Endothelial cell (in vitro differentiated cells): ENCODE results near the gene COQ5. TPM values are rescaled to one million over a fixed set of nuclear protein-coding genes. Genes with fewer than 3 reads are reported as not detected.

ENCODE experiments used
- DNase-seq: peaks from one replicate; pipeline ENCODE4 v3.0.0; 2021; ENCODE audit warnings: low spot score
- H3K27ac Mint-ChIP-seq: one replicate; pipeline ENCODE4 v1.8.0; 2021; ENCODE audit warnings: mixed read lengths, inconsistent platforms; ENCODE audit not compliant: unreplicated experiment
- H3K27me3 Mint-ChIP-seq: one replicate; pipeline ENCODE4 v1.8.0; 2021; ENCODE audit warnings: mild to moderate bottlenecking, moderate library complexity, mixed read lengths, inconsistent platforms; ENCODE audit not compliant: unreplicated experiment
- H3K36me3 Mint-ChIP-seq: one replicate; pipeline ENCODE4 v1.8.0; 2021; ENCODE audit warnings: mild to moderate bottlenecking, low read depth, mixed read lengths, inconsistent platforms; ENCODE audit not compliant: unreplicated experiment
- H3K4me1 Mint-ChIP-seq: one replicate; pipeline ENCODE4 v1.8.0; 2021; ENCODE audit warnings: mild to moderate bottlenecking, mixed read lengths, inconsistent platforms; ENCODE audit not compliant: unreplicated experiment
- H3K4me3 Mint-ChIP-seq: one replicate; pipeline ENCODE4 v1.8.0; 2021; ENCODE audit warnings: mild to moderate bottlenecking, mixed read lengths, inconsistent platforms; ENCODE audit not compliant: unreplicated experiment
- H3K9me3 Mint-ChIP-seq: one replicate; pipeline ENCODE4 v1.8.0; 2021; ENCODE audit warnings: mixed read lengths, inconsistent platforms; ENCODE audit not compliant: unreplicated experiment
- CTCF ChIP-seq: fragments of 200-600 bp; sonication (generic); IDR thresholded peaks from one replicate; pipeline ENCODE4 v1.5.0; 2021; ENCODE audit warnings: antibody characterized with exemption; ENCODE audit not compliant: unreplicated experiment
- total RNA-seq: library from RNA; stranded (reverse); fragmentation: NEBNext Ultra II Directional; extraction: Animal tissue kit (Norgen Biotek cat#: 25700); gene quantifications from one replicate; pipeline ENCODE4 v1.2.1, GENCODE V29; 2021; ENCODE audit not compliant: unreplicated experiment

The COQ5 gene
- total RNA-seq, 1 donor from 2014 or later, result 27.2 TPM

GRCh38 chr12:120457133-120457532, 71.8 kb downstream of the COQ5 start:
- TF ChIP-seq CTCF, result peak; percentile 14

DNA sequence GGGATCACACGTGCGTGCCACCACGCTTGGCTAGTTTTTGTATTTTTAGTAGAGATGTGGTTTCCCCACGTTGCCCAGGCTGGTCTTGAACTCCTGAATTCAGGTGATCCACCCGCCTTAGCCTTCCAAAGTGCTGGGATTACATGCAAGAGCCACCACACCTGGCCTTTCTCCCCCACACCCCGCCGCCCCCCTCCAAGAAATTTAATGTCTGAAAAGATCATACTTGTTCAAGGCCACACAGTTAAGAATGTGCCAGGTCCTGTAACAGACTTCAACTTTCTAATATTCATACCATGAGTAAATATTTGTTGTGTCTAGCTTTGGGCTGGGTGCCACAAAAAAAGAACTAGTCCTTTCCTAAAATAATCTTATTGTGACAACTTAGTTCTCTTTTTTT, 73.7 kb downstream of the COQ5 start:
- Mint-ChIP-seq H3K27ac (no peak overlapping the region), H3K9me3 (no peaks in the 10 kb centered on the region), H3K4me3 (no peak overlapping the region), H3K36me3 (peaks cover 19% of the 10 kb centered on the region), H3K27me3 (peaks cover 1% of the 10 kb centered on the region), H3K4me1 (no peaks in the 10 kb centered on the region)
- no peak for TF ChIP-seq CTCF
- no peak for DNase-seq

More at GRCh38 chr12:120457133-120457532, 71.8 kb downstream of the COQ5 start:
- H3K4me3 Mint-ChIP-seq, result no peak overlapping the region
- no peaks in the 10 kb centered on the region for H3K9me3 Mint-ChIP-seq
- H3K27me3 Mint-ChIP-seq, result peaks cover 1% of the 10 kb centered on the region
- H3K27ac Mint-ChIP-seq, result no peak overlapping the region
- H3K4me1 Mint-ChIP-seq, result no peaks in the 10 kb centered on the region
- peak; percentile 14 for DNase-seq
- peaks cover 25% of the 10 kb centered on the region for H3K36me3 Mint-ChIP-seq

DNA sequence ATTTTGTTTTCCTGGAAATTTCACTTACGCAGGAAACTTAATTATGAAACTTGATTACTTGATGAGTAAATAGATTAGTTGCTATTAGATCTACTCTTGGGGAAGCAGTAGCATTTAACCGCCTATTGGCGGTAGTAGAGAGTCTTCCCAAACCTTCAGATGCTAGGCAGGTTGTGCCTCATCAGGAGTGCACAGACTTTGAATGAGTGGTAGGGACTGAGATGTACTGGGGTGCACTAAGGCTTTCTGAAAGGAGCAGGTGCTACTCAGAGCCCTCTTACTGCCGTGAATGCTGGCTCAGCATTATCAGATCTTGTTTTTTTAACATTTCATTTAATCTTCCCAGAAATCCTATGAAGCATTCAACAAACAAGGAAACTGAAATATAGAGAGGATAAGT, 75.0 kb downstream of the COQ5 start:
- peaks cover 1% of the 10 kb centered on the region for H3K27me3 Mint-ChIP-seq
- H3K4me1 Mint-ChIP-seq, result no peaks in the 10 kb centered on the region
- H3K4me3 Mint-ChIP-seq, result no peak overlapping the region
- peak; percentile 39 for TF ChIP-seq CTCF
- no peak overlapping the region for H3K27ac Mint-ChIP-seq
- H3K9me3 Mint-ChIP-seq, result no peaks in the 10 kb centered on the region
- peaks cover 11% of the 10 kb centered on the region for H3K36me3 Mint-ChIP-seq
- DNase-seq, result no peak

Other genes with a start within 250 kb of the COQ5 start
- gene RNU4-2, start 237.3 kb downstream of the COQ5 start, total RNA-seq, result 7,223 TPM
- gene RNU4-1, start 235.9 kb downstream of the COQ5 start, total RNA-seq, result 6,066 TPM
- 1.8 TPM for gene SIRT4, start 226.8 kb downstream of the COQ5 start, total RNA-seq
- not detected for gene PLA2G1B, start 201.4 kb downstream of the COQ5 start, total RNA-seq
- gene MSI1, start 160.0 kb downstream of the COQ5 start, total RNA-seq, result 27.6 TPM
- 294 TPM for gene COX6A1, start 91.0 kb downstream of the COQ5 start, total RNA-seq
- 39.8 TPM for gene TRIAP1, start 82.8 kb downstream of the COQ5 start, total RNA-seq
- 25.5 TPM for gene GATC, start 82.7 kb downstream of the COQ5 start, total RNA-seq
- 255 TPM for gene SRSF9, start 59.4 kb downstream of the COQ5 start, total RNA-seq
- gene DYNLL1, start 33.0 kb downstream of the COQ5 start, total RNA-seq, result 392 TPM
- 157 TPM for gene RNF10, start 5.2 kb upstream of the COQ5 start, total RNA-seq
- 17.8 TPM for gene POP5, start 52.2 kb upstream of the COQ5 start, total RNA-seq
- not detected for gene CABP1, start 111.5 kb upstream of the COQ5 start, total RNA-seq
- gene MLEC, start 158.0 kb upstream of the COQ5 start, total RNA-seq, result 124 TPM
- 35.0 TPM for gene UNC119B, start 181.3 kb upstream of the COQ5 start, total RNA-seq
- 5.6 TPM for gene ACADS, start 196.7 kb upstream of the COQ5 start, total RNA-seq